Smooth muscle cell (in vitro differentiated cells): ENCODE data around the gene LRRC8C. TPM values are rescaled to one million over a fixed set of nuclear protein-coding genes. Genes with fewer than 3 reads are reported as not detected.

ENCODE experiments used
- DNase-seq: peaks from one replicate; lab custom pipeline; 2025; ENCODE audit not compliant: unreplicated experiment; lab: John Stamatoyannopoulos, UW
- H2AFZ ChIP-seq: fragments of 200-600 bp; sonication (generic); 2 replicates; pipeline ENCODE4 v1.6.0; 2016; ENCODE audit warnings: antibody characterized with exemption, low read depth, mild to moderate bottlenecking
- H3F3A ChIP-seq: fragments of 200-600 bp; sonication (generic); 2 replicates; pipeline ENCODE4 v1.6.0; 2017; ENCODE audit warnings: antibody characterized with exemption, low read depth
- H3K27ac ChIP-seq: fragments of 200-600 bp; sonication (generic); 2 replicates; pipeline ENCODE4 v1.5.1; 2016; ENCODE audit warnings: low read depth, mild to moderate bottlenecking
- H3K27me3 ChIP-seq: fragments of 200-600 bp; sonication (generic); 2 replicates; pipeline ENCODE4 v1.6.1; 2016; ENCODE audit warnings: low read depth, mild to moderate bottlenecking
- H3K36me3 ChIP-seq: fragments of 200-600 bp; sonication (generic); 2 replicates; pipeline ENCODE4 v1.5.1; 2016; ENCODE audit warnings: low read depth
- H3K4me1 ChIP-seq: fragments of 200-600 bp; sonication (generic); 2 replicates; pipeline ENCODE4 v1.5.1; 2016; ENCODE audit warnings: low read depth
- H3K4me2 ChIP-seq: fragments of 200-600 bp; sonication (generic); 2 replicates; pipeline ENCODE4 v1.6.0; 2016; ENCODE audit warnings: mild to moderate bottlenecking
- H3K4me3 ChIP-seq: fragments of 200-600 bp; sonication (generic); 2 replicates; pipeline ENCODE4 v1.5.1; 2016; ENCODE audit warnings: mild to moderate bottlenecking
- H3K79me2 ChIP-seq: fragments of 200-600 bp; sonication (generic); 2 replicates; pipeline ENCODE4 v1.6.0; 2016; ENCODE audit warnings: low read depth, mild to moderate bottlenecking
- H3K9ac ChIP-seq: fragments of 200-600 bp; sonication (generic); 2 replicates; pipeline ENCODE4 v1.6.0; 2016; ENCODE audit warnings: low read depth
- H3K9me3 ChIP-seq: fragments of 200-600 bp; sonication (generic); replicated peaks from 2 replicates; pipeline ENCODE4 v1.5.1; 2016; ENCODE audit warnings: low read depth
- H4K20me1 ChIP-seq: fragments of 200-600 bp; sonication (generic); 2 replicates; pipeline ENCODE4 v1.6.0; 2016; ENCODE audit warnings: low read depth
- CTCF ChIP-seq: fragments of 200-600 bp; sonication (generic); IDR thresholded peaks from 2 replicates; pipeline ENCODE4 v1.5.1; 2017; ENCODE audit warnings: borderline replicate concordance, mild to moderate bottlenecking, antibody characterized with exemption; ENCODE audit not compliant: insufficient read depth, poor library complexity, severe bottlenecking
- WGBS: methylation state at CpG from one replicate; pipeline ENCODE4 v1.1.7; 2016; ENCODE audit warnings: low lambda C conversion rate; 5-methylcytosine and 5-hydroxymethylcytosine counted together
- polyA plus RNA-seq: library from polyadenylated mRNA; unstranded; fragments of >200 nt; fragmentation: Nextera tagmentation; extraction: Ambion mirVana; gene quantifications from 2 replicates; pipeline ENCODE4 v1.2.1, GENCODE V29; 2016
- total RNA-seq: library from RNA; depleted of rRNA; stranded (reverse); fragments of >200 nt; gene quantifications from 2 replicates; pipeline ENCODE4 v1.2.3, GENCODE V29; 2014

Gene LRRC8C
- total and polyA plus RNA-seq, 2 experiments from 2014 or later, result 2.2 to 7.2 TPM

DNA sequence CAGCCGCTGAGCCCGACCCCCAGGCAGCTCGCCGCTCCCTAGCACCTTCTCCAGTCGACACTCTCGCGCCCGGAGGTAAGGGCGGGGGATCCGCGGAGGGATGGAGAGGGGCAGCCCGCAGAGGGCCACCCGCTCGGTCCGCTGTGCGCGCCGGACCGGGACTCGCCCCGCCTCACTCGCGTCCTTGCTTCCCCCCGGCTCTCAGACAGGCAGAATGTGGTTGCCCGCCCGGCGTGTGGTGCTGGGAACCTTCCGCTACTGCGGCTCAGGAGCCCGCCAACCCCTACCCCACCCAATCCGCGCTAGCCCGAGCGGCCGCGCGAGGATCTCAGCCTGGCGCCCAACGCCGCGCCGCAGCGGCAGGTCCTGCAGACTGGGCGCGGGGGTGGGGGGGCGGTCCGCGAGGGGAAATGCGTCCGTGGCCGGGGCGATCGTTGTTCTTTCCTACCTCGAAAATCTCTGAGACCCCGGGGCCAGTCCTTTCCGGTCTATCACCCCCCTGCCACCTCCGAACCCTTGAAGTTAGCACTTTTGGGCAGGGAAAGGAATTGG is 404 bp downstream of the LRRC8C start:
- 1% methylated on average over 42 of the region's 57 CpGs for WGBS
- Histone ChIP-seq H3K4me3 (peak overlapping the region; percentile 86), H3F3A (no peaks in the 10 kb centered on the region), H4K20me1 (no peaks in the 10 kb centered on the region), H3K4me1 (peaks cover 14% of the 10 kb centered on the region), H2AFZ (peak overlapping the region; percentile 94), H3K27me3 (peaks cover 5% of the 10 kb centered on the region), H3K36me3 (no peaks in the 10 kb centered on the region), H3K27ac (no peak overlapping the region), H3K9ac (peak overlapping the region; percentile 61), H3K9me3 (no peaks in the 10 kb centered on the region), H3K4me2 (peak overlapping the region; percentile 89), H3K79me2 (peaks cover 6% of the 10 kb centered on the region)
- TF ChIP-seq CTCF, result no peak
- DNase-seq, result no peak

- H4K20me1 ChIP-seq, result no peaks in the 10 kb centered on the region
- peak overlapping the region; percentile 18 for H3K9ac ChIP-seq
- H3K27me3 ChIP-seq, result peaks cover 5% of the 10 kb centered on the region
- H3K36me3 ChIP-seq, result no peaks in the 10 kb centered on the region
- 9% methylated on average over 32 of the region's 32 CpGs for WGBS
- peak overlapping the region; percentile 94 for H2AFZ ChIP-seq
- no peaks in the 10 kb centered on the region for H3K9me3 ChIP-seq
- no peaks in the 10 kb centered on the region for H3F3A ChIP-seq
- H3K4me1 ChIP-seq, result peaks cover 14% of the 10 kb centered on the region
- peak overlapping the region; percentile 86 for H3K4me3 ChIP-seq
- no peak for TF ChIP-seq CTCF
- DNase-seq, result no peak
- peaks cover 10% of the 10 kb centered on the region for H3K79me2 ChIP-seq
- peak overlapping the region; percentile 89 for H3K4me2 ChIP-seq
- H3K27ac ChIP-seq, result no peak overlapping the region
These were observed 1.1 kb downstream of the LRRC8C start for GRCh38 chr1:89633800-89634625.

DNA sequence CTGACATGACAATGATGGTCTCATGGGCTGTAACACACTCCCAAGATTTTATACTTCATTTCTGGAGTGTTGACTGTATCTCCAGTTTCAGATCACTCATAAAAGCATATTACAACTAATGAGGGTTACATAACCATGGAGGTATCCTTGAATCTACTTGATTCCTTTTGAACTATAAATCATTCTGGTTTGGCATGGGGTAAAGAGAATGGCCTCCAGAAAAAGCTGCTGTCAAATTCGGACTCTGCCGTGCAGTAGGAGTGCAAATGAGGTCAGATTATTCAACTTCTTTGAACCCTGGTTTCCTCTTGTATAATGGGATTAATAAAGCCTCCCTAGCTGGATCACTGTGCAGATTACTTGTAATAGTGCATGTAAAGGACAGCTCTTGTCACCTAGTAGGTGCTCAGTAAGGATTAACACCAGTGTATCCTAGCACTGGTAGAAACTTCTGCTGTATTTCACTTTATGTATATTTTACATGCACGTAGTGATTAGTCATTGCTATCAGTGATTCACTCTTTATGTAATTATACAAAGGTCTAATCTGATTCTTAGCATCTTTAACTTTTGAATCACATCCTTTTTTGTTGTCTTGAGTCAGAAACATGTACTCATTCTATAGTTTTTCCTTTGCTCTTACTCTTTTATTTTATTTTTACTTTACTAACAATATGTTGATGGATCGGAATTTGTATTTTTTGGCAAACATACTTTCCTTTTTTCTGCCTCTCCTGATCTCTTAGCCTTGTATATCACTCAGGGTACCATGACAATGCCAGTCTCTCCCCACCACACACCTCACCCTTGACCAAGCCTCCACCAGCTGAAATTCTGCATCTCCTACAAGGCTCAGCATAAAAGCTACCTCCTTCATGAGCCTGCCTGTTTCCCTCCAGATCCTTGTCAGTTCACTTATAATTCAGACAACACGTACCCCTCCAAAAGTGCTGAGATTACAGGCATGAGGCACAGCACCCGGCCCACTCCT is 3.2 kb downstream of the LRRC8C start:
- Histone ChIP-seq H3K9me3 (no peaks in the 10 kb centered on the region), H3K27me3 (peaks cover 5% of the 10 kb centered on the region), H3K9ac (no peak overlapping the region), H3K79me2 (peaks cover 19% of the 10 kb centered on the region), H3K36me3 (no peaks in the 10 kb centered on the region), H3K4me3 (no peak overlapping the region), H3K27ac (peak overlapping the region; percentile 60), H2AFZ (no peak overlapping the region), H3K4me1 (peaks cover 14% of the 10 kb centered on the region), H3F3A (no peaks in the 10 kb centered on the region), H4K20me1 (no peaks in the 10 kb centered on the region), H3K4me2 (peak overlapping the region; percentile 51)
- TF ChIP-seq CTCF, result no peak
- 75% methylated on average over 6 of the region's 6 CpGs for WGBS
- DNase-seq, result no peak
